Measurements from ENCODE around the gene PNLIP.

PNLIP gene

GRCh38 chr10:116567335-116567734, 21.6 kb downstream of the PNLIP start:
- in situ Hi-C loops (cut with HindIII; ENCODE audit: low sequenced_read_pairs): no loop called here

GRCh38 chr10:116574797-116575196, 29.1 kb downstream of the PNLIP start:
- in situ Hi-C loops (cut with HindIII; ENCODE audit: low sequenced_read_pairs): no loop called here

GRCh38 chr10:116587878-116588591, 42.3 kb downstream of the PNLIP start:
- in situ Hi-C loops (cut with HindIII; ENCODE audit: low sequenced_read_pairs): no loop called here

GRCh38 chr10:116588995-116589394, 43.3 kb downstream of the PNLIP start:
- in situ Hi-C loops (cut with HindIII; ENCODE audit: low sequenced_read_pairs): no loop called here

GRCh38 chr10:116589926-116590325, 44.2 kb downstream of the PNLIP start:
- in situ Hi-C loops (cut with HindIII; ENCODE audit: low sequenced_read_pairs): no loop called here

GRCh38 chr10:116590590-116591444, 45.1 kb downstream of the PNLIP start, which contains the start of gene PNLIPRP1:
PNLIPRP1 (plus strand) TSS chr10:116590959; CDS start chr10:116591130, 171 bp downstream.
- in situ Hi-C loops (cut with HindIII; ENCODE audit: low sequenced_read_pairs): no loop called here

- in situ Hi-C loops (cut with HindIII; ENCODE audit: low sequenced_read_pairs): no loop called here
Observed at GRCh38 chr10:116593139-116593740, 47.5 kb downstream of the PNLIP start.

- in situ Hi-C loops (cut with HindIII; ENCODE audit: low sequenced_read_pairs): no loop called here
Observed at GRCh38 chr10:116594525-116595035, 48.8 kb downstream of the PNLIP start.

- in situ Hi-C loops (cut with HindIII; ENCODE audit: low sequenced_read_pairs): no loop called here
Observed at GRCh38 chr10:116596062-116596461, 50.3 kb downstream of the PNLIP start.

- in situ Hi-C loops (cut with HindIII; ENCODE audit: low sequenced_read_pairs): no loop called here
Observed at GRCh38 chr10:116597543-116597942, 51.8 kb downstream of the PNLIP start.

- in situ Hi-C loops (cut with HindIII; ENCODE audit: low sequenced_read_pairs): no loop called here
Observed at GRCh38 chr10:116598329-116598728, 52.6 kb downstream of the PNLIP start.

GRCh38 chr10:116599991-116600390, 54.3 kb downstream of the PNLIP start:
- in situ Hi-C loops (cut with HindIII; ENCODE audit: low sequenced_read_pairs): no loop called here

GRCh38 chr10:116602648-116603400, 57.1 kb downstream of the PNLIP start:
- in situ Hi-C loops (cut with HindIII; ENCODE audit: low sequenced_read_pairs): no loop called here

GRCh38 chr10:116606061-116606483, 60.3 kb downstream of the PNLIP start:
- in situ Hi-C loops (cut with HindIII; ENCODE audit: low sequenced_read_pairs): no loop called here

- in situ Hi-C loops (cut with HindIII; ENCODE audit: low sequenced_read_pairs): no loop called here
Observed at GRCh38 chr10:116607336-116607735, 61.6 kb downstream of the PNLIP start.

GRCh38 chr10:116608686-116609594, 63.2 kb downstream of the PNLIP start:
- in situ Hi-C loops (cut with HindIII; ENCODE audit: low sequenced_read_pairs): no loop called here

GRCh38 chr10:116610443-116611152, 64.9 kb downstream of the PNLIP start:
- in situ Hi-C loops (cut with HindIII; ENCODE audit: low sequenced_read_pairs): no loop called here

GRCh38 chr10:116611153-116611545, 65.4 kb downstream of the PNLIP start:
- in situ Hi-C loops (cut with HindIII; ENCODE audit: low sequenced_read_pairs): no loop called here
